ENCODE results near the gene PALM.
"Not testable (repeated sequence)": the region's sequence is repeated elsewhere in the genome, so short reads cannot be mapped to it uniquely, and the experiment has no call there.

PALM gene

DNA sequence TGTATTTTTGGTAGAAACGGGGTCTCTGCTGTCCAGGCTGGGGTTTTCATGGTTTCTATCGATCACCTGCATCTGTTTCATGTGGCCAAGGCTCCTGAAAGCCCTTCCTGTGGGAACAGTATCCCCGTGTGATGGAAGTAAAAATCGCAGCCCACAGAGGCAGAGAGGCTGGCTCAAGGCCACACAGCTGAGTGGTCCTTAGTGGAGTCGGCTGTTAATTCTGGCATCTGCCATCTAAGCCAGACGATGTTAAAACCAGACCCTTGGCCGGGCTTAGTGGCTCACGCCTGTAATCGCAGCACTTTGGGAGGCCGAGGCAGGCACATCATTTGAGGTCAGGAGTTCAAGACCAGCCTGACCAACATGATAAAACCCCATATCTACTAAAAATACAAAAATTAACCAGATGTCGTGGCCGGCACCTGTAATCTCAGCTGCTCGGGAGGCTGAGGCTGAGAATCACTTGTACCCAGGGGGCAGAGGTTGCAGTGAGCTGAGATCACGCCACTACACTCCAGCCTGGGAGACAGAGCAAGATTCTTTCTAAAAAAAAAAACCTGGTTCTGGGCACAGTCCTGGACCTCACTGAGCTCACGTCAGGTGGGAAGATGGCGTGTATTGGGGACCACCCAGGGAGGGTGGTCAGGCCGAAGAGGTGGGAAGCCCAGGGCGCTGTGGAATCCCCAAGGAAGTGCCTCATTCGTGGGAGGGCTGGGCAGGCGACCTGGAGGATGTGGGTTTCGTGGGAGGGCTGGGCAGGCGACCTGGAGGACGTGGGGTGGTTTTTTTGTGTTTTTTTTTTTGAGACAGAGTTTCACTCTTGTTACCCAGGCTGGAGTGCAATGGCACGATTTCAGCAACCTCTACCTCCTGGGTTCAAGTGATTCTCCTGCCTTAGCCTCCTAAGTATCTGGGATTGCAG lies 23.7 kb downstream of the PALM start:
- DNase-seq: no peak

DNA sequence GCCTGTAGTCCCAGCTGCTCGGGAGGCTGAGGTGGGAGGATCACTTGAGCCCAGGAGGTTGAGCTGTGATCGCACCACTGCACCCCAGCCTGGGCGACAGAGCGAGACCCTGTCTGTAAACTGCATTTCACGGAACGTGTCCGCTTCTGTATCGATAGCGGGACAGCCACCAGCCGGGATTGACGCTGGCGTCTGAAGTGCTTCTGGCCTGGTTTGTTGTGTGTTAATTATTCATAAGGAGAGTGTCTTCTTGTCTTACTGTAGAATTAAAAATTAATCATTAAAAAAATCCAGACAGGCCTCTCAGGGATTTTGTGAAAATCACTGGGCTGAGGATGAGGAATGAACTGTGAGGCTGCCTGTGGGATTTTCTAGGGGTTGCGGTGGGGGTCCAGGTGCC lies 26.0 kb downstream of the PALM start:
- no peak for DNase-seq

- no peak for DNase-seq
These were observed 27.4 kb downstream of the PALM start for GRCh38 chr19:736125-736524.

DNA sequence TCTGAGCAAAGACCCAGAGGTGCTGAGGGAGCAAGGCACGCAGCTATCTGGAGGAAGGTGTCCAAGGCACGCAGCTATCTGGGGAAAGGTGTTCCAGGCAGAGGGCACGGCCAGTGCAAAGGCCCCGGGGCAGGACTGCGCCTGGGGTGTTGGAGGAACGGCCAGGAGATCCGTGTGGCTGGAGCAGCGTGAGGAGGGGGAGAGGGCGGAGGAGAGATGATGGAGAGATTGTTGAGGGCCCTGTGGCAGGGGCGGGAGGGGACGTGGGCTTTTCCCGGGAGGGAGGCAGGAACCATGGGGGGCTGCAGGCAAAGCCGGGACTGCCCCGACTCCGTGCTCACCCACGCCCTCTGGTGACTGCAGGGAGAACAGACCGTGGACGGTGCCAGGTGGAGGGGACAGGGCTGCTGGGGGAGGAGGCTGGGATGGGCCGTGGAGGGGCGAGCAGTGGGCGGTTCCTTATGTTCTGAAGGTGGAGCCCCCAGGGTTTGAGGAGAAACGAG lies 28.9 kb downstream of the PALM start:
- DNase-seq: no peak

DNA sequence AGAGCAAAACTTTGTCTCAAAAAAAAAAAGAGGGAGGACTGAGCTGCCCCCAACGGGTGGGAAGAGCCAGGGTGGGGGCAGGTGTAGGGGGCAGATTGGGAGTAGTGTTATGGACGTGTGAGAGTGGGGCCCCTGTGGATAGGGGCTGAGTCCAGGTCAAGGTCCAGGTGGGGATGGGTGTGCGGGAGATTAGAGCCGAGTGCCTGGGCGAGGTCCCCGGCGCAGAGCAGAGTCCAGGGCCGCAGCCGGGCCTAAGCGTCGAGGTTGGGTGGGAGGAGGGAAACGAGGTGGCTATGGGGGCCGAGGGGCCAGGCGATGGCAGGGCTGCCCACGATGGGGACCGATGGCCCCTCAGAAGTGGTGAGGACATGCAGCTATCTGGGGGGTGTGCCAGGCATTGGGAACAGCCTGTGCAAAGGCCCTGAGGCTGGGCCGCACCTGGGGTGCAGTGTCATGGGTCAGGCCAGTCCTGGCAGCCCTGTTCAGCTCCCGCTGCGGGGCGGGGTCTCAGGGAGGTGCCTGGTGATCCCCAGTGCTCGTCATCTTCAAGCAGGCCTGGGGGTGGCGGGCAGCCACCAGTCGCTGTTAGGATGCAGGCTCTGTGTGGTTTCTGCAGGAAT lies 29.9 kb downstream of the PALM start:
- DNase-seq: no peak

DNA sequence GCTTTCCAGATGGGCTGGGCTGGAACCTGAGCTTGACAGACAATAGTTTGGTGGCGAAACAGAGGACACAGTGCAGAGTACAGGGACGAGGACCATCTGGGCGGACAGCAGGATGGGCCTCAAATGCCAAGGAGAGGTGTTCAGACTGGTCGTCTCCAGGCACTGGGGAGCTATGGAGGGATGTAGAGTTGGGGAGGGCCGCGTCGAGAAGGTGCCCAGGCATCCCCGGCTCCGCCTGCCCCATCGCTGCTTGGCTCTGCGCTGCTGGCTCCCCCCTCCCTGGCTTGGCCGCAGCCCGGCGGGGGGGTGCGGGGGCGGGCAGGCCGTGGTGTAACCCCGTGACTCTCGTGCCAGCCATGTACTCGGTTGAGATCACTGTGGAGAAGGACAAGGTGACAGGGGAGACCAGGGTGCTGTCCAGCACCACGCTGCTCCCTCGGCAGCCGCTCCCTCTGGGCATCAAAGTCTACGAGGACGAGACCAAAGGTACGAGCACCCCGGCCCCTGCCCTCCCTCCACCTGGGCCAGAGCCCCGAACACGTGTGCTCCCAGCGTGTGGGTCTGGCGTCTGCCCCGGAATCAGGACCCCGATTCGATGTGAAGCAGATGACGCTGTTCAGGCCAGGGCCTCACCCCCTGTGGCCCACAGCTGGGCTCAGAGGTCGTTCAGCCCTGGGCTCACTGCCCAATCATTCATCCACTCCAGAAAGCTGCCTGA lies 31.4 kb downstream of the PALM start:
- DNase-seq: no peak

DNA sequence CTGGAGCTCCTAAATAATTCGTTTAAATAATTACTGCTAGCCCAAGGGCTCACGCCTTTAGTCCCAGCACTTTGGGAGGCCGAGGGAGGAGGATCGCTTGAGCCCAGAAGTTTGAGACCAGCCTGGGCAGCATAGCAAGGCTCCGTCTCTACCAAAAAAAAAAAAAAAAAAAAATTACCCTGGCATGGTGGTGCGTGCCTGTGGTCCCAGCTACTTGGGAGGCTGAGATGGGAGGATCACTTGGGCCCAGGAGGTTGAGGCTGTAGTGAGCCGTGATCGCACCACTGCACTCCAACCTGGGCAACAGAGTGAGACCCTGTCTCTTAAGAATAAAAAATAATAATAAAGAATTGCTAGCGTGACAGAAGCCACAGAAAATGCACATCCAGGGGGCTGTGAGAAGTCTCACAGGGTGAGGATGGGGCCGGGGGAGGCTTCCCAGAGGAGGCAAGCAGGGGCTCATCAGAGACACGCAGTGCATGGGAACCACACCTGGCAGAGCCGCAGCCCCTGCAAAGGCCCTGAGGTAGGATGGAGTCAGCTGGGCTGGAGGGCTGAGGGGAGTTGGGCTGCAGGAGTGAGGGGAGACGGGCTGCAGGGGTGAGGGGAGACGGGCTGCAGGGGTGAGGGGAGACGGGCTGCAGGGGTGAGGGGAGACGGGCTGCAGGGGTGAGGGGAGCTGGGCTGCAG lies 32.2 kb downstream of the PALM start:
- not testable (repeated sequence) for DNase-seq

- peak; percentile 9 for DNase-seq
These were observed 32.9 kb downstream of the PALM start for GRCh38 chr19:741506-742131.

DNA sequence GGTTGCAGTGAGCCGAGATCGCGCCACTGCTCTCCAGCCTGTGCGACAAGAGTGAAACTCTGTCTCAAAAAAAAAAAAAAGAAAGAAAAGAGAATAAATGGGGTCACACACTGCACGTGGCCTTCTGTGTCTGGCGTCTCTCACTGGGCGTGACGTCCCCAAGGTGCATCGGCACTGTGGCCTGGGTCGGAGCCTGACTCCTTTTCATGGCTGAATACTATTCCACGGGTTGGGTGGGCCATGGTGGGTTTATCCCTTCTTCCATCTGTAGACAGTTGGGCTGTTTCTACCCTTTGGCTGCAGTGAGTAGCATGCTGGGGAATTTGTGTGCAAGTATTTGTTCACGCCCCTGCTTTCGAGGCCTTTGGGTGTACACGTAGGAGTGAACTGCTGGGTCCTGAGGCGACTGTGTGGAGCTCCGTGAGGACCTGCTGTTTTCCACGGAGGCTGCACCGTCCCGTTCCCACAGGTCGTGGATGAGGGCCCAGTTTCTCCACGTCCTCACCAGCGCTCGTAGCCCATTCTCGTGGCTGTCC lies 33.9 kb downstream of the PALM start:
- DNase-seq: no peak

DNA sequence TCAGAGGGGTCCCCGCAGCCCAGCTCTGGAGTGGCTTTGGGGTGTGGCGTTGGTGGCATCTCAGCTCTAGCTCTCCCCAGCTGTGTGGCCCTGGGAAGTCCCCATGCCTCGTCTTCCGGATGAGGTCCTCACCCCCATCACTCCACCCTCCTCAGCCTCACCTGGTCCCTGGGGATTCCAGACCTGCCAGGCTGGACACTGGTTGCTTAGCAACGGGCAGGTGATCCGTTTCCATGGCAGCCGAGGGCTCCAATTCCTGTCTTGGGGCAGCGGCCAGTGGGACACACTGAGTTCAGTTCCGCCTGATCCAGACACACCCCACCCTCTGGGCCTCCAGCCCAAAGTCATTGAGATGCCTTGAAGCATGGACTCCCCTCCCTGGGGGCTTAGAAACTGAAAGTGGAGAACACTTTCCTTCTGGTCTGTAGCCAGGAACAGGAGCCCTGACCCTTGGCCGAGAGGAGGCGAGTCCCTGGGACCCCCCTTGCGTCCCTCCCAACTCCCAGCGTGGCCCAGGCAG lies 34.5 kb downstream of the PALM start:
- no peak for DNase-seq

GRCh38 chr19:745138-745537 lies 36.4 kb downstream of the PALM start:
- not testable (repeated sequence) for DNase-seq

- no peak for DNase-seq
These were observed 37.6 kb downstream of the PALM start for GRCh38 chr19:746208-746819.

- no peak for DNase-seq
These were observed 38.2 kb downstream of the PALM start for GRCh38 chr19:746956-747355.

DNA sequence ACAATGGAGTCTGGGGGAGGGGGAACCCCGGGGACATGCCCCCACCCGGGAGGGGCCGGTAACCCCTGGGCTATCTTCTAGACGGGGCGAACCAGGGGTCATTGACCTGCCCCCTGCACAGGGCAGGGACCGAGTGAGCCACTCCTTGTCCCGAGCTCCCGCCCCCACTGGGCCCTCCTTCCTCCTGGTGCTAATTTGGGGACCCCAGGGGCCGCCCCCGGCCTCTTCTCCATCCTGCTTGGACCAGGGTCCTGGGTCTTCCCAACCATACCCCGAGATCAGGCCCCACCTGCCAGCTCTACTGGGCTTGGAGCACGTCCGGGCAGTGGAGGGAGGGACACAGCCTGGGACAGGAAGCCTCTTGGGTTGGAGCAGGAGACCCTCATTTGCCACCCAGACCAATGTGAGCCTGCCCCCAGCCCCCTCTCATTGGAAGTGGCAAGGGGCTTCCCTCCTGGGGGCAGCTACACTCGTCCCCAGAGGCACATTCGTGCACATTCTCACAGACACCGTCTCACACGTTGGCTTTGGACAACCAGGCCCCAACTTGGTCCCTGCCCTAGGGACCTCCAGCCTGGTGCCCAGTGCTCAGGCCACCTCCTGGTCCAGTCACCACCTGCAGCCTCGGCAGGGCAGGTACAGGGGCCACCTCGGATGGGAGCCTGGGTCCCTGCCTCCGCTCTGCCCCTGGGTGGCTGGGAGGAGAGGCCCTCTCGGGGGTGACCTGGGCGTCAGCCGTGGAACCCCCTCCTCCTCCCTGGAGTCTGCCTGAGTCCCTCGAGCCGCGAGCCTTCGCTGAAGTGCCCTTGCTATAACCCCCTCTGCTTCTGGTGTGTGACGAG lies 38.9 kb downstream of the PALM start:
- DNase-seq: no peak

DNA sequence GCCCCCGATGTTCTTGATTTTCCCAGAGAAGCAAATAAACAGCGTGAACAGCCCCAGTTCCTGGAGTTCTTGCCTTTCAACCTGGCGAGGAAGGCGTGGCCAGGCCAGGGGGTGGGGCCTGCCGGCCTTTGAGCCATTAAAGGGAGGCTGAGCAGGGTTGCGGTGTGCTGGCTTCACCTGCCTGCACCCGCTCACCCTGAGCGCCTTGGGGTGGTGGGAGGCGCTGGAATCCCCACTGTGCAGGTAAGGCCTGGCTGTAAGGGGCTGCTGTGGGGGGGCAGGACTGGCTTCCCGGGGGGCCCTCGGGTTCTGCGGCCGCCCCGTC lies 39.5 kb downstream of the PALM start:
- DNase-seq: no peak

- DNase-seq: no peak
These were observed 41.1 kb downstream of the PALM start for GRCh38 chr19:749811-750210.

DNA sequence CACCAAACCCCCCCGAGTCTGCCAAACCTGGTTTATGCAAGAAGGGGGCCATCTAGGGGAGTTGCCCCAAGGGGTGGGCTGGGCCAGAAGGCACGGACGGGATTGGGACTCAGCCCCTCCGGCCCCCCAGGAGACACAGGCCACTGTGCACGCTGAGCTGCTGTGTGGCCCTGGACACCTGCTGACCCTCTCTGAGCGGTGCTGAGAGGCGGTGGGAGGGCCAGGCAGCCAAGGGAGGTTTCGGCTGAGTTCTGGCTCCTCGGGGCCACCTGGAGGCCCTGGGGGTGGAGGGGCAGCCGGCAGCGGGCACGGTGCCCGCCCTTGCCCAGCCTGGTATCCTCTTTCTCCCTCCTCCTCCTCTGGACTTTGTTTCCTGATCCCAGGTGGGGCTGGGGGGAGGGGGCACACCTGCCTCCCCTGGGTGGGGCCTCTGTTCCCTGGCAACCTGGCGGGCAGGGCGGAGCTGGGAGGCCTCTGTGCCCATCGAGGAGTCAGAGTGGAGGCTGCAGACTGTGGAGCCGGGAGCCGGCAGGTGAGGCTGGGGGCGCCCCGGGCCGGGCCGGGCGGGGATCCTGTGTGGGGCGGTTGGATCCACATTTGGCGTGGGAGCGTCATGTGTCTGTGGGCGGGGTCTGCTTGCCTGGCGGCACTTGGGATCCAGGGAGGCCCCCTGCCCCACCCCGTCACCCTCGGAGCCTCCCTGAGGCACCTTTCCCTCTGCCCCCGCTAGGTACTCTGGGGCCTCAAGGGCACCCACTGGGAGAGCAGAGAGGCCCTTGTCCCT lies 42.1 kb downstream of the PALM start, which contains the start of gene MISP:
TSS of gene MISP (plus strand) at position 473 of the 784 bp plus-strand sequence. CDS start 5,835 bp downstream, outside the sequence.
- no peak for DNase-seq

DNA sequence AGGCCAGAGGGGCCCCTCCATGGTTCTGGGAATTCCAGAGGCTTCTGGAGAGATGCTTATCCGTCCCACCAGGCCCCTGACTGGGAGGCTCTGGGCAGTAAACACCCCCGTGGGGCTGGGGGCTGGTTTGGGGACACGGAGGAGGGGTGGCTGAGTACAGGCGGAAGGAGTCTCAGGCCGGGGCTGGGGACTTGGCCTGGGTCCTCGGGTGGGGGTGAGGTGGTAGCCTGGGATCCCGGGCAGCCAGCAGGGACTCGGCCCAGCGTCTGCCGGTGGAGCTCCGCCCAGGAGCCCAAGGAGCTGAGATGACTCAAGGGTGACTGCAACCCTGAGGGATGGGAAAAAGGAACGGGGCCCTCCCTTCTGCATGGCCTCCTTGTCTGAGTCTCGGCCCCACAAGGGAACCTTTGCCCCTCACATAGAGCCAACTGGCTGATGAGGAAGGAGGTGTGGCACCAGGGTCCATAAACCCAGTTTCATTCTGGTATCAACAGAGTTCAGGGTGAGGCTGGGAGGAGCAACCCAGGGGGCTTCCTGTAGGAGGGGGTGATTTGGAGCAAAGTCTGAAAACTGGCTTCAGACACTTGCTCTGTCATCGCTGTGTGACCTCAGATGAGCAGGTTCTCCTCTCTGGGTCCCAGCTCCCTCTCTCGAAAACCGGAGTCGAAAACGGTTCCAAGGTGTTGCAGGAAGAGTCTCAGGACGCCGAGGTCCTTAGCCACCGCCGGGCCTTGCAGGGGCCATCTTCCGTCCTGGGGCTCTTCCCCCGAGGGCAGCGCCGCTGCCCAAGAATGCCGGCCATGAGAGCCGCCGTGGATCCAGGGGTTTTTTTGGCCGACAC lies 43.0 kb downstream of the PALM start:
- DNase-seq: no peak
